ENCODE measurements around the gene TCAF1.
"Not testable (repeated sequence)": the region's sequence is repeated elsewhere in the genome, so short reads cannot be mapped to it uniquely, and the experiment has no call there.

TCAF1 gene

DNA sequence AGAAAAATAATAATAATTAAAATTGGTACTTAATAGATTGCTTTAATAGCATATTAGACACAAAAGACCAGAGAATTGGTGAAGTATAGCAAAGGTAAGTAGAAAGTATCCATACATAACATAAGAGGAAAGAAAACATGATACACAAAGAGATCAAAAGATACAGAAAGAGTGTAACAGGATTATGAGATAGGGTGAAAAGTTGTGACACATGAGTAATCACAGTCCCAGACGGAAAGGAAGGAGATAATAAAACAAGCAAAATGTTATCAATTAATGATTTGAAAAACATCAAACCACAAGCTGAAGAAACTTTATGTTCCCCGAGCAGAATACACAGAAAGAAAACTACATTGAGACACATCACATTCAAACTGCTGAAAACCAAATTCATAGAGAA, 10.5 kb downstream of the TCAF1 start:
- in situ Hi-C loops (cut with MboI; ENCODE audit: low sequenced_read_pairs): no loop called here
- H3K4me1 ChIP-seq: no peaks in the 10 kb centered on the region
- DNase-seq (ENCODE audit: low spot score in 2 of 2): no peak
- H3K36me3 ChIP-seq (replicated peaks): no peaks in the 10 kb centered on the region
- no peaks in the 10 kb centered on the region for H3K9me3 ChIP-seq
- H3K4me3 ChIP-seq: no peak overlapping the region
- H3K27me3 ChIP-seq (ENCODE audit: low read depth): no peaks in the 10 kb centered on the region

- H3K36me3 ChIP-seq (replicated peaks): no peaks in the 10 kb centered on the region
- no peaks in the 10 kb centered on the region for H3K9me3 ChIP-seq
- H3K4me3 ChIP-seq: no peak overlapping the region
- no peak for DNase-seq (ENCODE audit: low spot score in 2 of 2)
- H3K27me3 ChIP-seq (ENCODE audit: low read depth): no peaks in the 10 kb centered on the region
- H3K4me1 ChIP-seq: no peaks in the 10 kb centered on the region
- in situ Hi-C loops (cut with MboI; ENCODE audit: low sequenced_read_pairs): no loop called here
Measured at GRCh38 chr7:143890558-143890957, 11.4 kb downstream of the TCAF1 start.

- Histone ChIP-seq H3K9me3 (no peaks in the 10 kb centered on the region), H3K36me3 (replicated peaks) (no peaks in the 10 kb centered on the region), H3K4me3 (no peak overlapping the region), H3K27me3 (ENCODE audit: low read depth) (no peaks in the 10 kb centered on the region), H3K4me1 (no peaks in the 10 kb centered on the region)
- no peak for DNase-seq (ENCODE audit: low spot score in 2 of 2)
- in situ Hi-C loops (cut with MboI; ENCODE audit: low sequenced_read_pairs): no loop called here
Measured at GRCh38 chr7:143889068-143889467, 12.9 kb downstream of the TCAF1 start.

DNA sequence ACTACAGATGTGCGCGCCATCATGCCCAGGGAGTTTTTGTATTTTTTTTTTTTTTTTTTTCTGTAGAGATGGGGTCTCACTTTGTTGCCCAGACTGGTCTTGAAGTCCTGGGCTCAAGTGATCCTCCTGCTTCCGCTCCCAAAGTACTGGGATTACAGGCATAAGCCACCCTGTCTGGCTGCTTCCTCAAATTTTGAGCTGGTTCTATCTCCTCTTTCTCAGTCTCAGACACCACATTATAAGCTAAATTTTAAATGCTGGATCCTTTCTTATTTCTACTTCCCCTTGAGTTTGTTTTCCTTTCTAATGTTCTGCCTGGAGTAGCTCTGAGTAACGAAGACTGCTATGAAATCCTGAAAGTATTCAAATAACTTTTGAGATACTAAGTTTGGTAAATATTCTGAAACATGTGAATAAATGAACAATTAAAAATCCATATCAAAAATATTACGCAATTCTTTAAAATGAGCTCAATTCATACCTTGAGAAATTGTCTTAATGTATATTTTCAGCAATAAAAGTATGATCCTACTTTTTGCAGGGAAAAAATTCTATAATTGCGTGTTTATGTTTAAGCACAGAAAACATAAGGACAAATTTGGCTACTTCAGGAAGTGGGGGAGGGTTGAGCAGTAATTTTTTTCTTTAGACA, 15.0 kb downstream of the TCAF1 start:
- no peak for DNase-seq (ENCODE audit: low spot score in 2 of 2)
- H3K4me3 ChIP-seq: no peak overlapping the region
- no peaks in the 10 kb centered on the region for H3K36me3 ChIP-seq (replicated peaks)
- H3K9me3 ChIP-seq: no peaks in the 10 kb centered on the region
- H3K27me3 ChIP-seq (ENCODE audit: low read depth): no peaks in the 10 kb centered on the region
- in situ Hi-C loops (cut with MboI; ENCODE audit: low sequenced_read_pairs): no loop called here
- H3K4me1 ChIP-seq: no peaks in the 10 kb centered on the region

GRCh38 chr7:143885951-143886350, 16.0 kb downstream of the TCAF1 start:
- Histone ChIP-seq H3K27me3 (ENCODE audit: low read depth) (no peaks in the 10 kb centered on the region), H3K4me3 (no peak overlapping the region)
- in situ Hi-C loops (cut with MboI; ENCODE audit: low sequenced_read_pairs): no loop called here

GRCh38 chr7:143884969-143885559, 16.9 kb downstream of the TCAF1 start:
- Histone ChIP-seq H3K4me1 (no peaks in the 10 kb centered on the region), H3K36me3 (replicated peaks) (no peaks in the 10 kb centered on the region), H3K27me3 (ENCODE audit: low read depth) (no peaks in the 10 kb centered on the region), H3K9me3 (no peaks in the 10 kb centered on the region), H3K4me3 (no peak overlapping the region)
- DNase-seq (ENCODE audit: low spot score in 2 of 2): no peak
- in situ Hi-C loops (cut with MboI; ENCODE audit: low sequenced_read_pairs): no loop called here

More at GRCh38 chr7:143885951-143886350, 16.0 kb downstream of the TCAF1 start:
- no peak for DNase-seq (ENCODE audit: low spot score in 2 of 2)
- no peaks in the 10 kb centered on the region for H3K36me3 ChIP-seq (replicated peaks)
- H3K4me1 ChIP-seq: no peaks in the 10 kb centered on the region
- H3K9me3 ChIP-seq: no peaks in the 10 kb centered on the region

DNA sequence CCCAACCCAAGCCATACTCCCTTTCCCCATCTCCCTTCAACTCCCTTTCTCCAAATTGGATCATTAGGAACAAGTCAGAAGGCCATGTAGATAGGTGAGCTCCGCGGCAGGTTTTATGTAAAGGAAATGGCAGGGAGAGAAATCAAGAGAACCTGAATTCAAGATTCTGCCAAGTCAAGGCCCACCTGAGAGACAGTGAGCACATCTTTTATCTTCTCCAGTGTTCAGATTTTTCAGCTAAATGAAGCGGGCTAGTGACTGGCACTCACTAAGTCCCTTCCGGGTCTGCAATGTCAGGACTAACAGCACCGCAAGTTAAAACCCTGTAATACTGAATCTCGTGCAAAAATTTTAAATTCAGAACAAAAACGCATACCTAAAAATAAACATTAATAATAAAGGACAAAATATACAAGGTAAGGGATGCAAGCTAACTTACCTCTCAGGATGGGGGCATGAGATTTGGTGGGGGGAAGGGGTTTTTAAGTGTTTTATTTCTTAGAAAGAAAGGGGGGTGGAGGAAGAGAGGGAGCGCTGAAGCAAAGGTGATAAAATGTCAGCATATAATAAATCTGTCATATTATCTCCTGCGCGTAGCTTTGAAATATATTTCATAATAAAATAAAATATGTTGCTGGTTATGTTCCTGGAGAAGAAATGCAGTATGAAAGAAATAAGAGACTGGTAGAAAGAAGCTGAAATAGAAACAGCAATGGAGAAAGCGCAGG, 17.6 kb downstream of the TCAF1 start:
- DNase-seq (ENCODE audit: low spot score in 2 of 2): no peak
- Histone ChIP-seq H3K27me3 (ENCODE audit: low read depth) (no peaks in the 10 kb centered on the region), H3K9me3 (no peaks in the 10 kb centered on the region), H3K36me3 (replicated peaks) (no peaks in the 10 kb centered on the region), H3K4me1 (no peaks in the 10 kb centered on the region), H3K4me3 (no peak overlapping the region)
- in situ Hi-C loops (cut with MboI; ENCODE audit: low sequenced_read_pairs): no loop called here

GRCh38 chr7:143882604-143883078, 19.3 kb downstream of the TCAF1 start:
- H3K4me3 ChIP-seq: no peak overlapping the region
- no peak for DNase-seq (ENCODE audit: low spot score in 2 of 2)
- in situ Hi-C loops (cut with MboI; ENCODE audit: low sequenced_read_pairs): no loop called here

DNA sequence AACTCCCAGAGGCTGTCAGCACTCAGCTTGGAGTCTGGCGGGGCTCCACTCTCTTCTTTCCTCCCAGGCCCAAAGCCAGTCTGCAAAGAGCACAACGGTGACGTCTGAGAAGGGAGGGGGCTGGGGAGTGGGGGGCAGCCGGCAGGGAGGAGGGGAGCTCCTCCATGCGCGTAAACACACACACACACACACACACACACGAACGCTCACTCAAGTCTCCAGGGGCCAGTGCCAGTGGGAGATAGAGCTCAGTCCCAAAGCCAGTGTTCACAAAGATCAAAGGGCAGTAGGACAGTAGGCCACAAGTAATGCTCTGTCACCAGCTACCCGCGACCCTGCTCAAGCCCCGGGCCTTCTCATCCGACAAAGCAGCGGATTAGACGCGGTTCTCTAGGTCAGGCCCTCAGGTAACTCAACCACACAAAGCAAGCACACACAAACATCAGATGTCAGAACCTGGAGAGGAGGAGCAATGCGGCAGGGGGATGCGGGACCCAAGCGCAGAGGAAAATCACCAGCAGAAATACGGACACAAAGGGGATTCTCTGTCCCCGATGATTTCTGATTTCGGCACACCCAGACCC, 19.9 kb downstream of the TCAF1 start:
- Histone ChIP-seq H3K4me3 (no peak overlapping the region), H3K9me3 (no peaks in the 10 kb centered on the region), H3K36me3 (replicated peaks) (no peaks in the 10 kb centered on the region), H3K4me1 (no peaks in the 10 kb centered on the region), H3K27me3 (ENCODE audit: low read depth) (no peaks in the 10 kb centered on the region)
- no peak for DNase-seq (ENCODE audit: low spot score in 2 of 2)
- in situ Hi-C loops (cut with MboI; ENCODE audit: low sequenced_read_pairs): no loop called here

More at GRCh38 chr7:143882604-143883078, 19.3 kb downstream of the TCAF1 start:
- no peaks in the 10 kb centered on the region for H3K27me3 ChIP-seq (ENCODE audit: low read depth)
- no peaks in the 10 kb centered on the region for H3K9me3 ChIP-seq
- H3K4me1 ChIP-seq: no peaks in the 10 kb centered on the region
- H3K36me3 ChIP-seq (replicated peaks): no peaks in the 10 kb centered on the region

DNA sequence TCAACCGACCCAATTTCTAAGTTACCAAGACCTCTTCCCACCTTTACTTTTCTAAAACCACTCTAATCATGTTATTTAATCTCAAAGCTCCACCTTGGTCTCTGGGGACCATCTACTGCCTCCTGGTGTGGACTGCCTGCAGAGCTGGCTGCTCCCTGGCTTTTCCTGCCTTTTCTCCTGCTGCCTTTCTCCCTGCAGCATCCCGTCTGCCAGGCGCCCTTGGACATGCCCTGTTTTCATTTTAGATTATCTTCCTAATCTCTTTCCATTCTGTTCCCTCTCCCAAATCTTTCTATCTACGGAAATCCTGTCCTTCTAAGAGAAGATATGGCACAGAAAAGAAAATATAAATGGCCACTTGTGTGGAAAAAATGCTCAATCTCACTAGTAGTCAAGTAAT, 23.1 kb downstream of the TCAF1 start:
- in situ Hi-C loops (cut with MboI; ENCODE audit: low sequenced_read_pairs): no loop called here
- Histone ChIP-seq H3K4me1 (no peaks in the 10 kb centered on the region), H3K4me3 (no peak overlapping the region), H3K36me3 (replicated peaks) (peaks cover 8% of the 10 kb centered on the region; the same call in 1 of the 2 replicates), H3K9me3 (no peaks in the 10 kb centered on the region), H3K27me3 (ENCODE audit: low read depth) (no peaks in the 10 kb centered on the region)
- no peak for DNase-seq (ENCODE audit: low spot score in 2 of 2)

- Histone ChIP-seq H3K36me3 (replicated peaks) (peaks cover 8% of the 10 kb centered on the region; the same call in 1 of the 2 replicates), H3K4me1 (no peaks in the 10 kb centered on the region), H3K4me3 (no peak overlapping the region), H3K9me3 (no peaks in the 10 kb centered on the region), H3K27me3 (ENCODE audit: low read depth) (no peaks in the 10 kb centered on the region)
- in situ Hi-C loops (cut with MboI; ENCODE audit: low sequenced_read_pairs): no loop called here
- no peak for DNase-seq (ENCODE audit: low spot score in 2 of 2)
Measured at GRCh38 chr7:143877098-143877497, 24.9 kb downstream of the TCAF1 start.

- in situ Hi-C loops (cut with MboI; ENCODE audit: low sequenced_read_pairs): no loop called here
- DNase-seq (ENCODE audit: low spot score in 2 of 2): no peak
- H3K9me3 ChIP-seq: no peaks in the 10 kb centered on the region
- H3K4me1 ChIP-seq: no peaks in the 10 kb centered on the region
- H3K36me3 ChIP-seq (replicated peaks): peaks cover 8% of the 10 kb centered on the region; the same call in 1 of the 2 replicates
- no peaks in the 10 kb centered on the region for H3K27me3 ChIP-seq (ENCODE audit: low read depth)
- no peak overlapping the region for H3K4me3 ChIP-seq
Measured at GRCh38 chr7:143876218-143876617, 25.8 kb downstream of the TCAF1 start.

DNA sequence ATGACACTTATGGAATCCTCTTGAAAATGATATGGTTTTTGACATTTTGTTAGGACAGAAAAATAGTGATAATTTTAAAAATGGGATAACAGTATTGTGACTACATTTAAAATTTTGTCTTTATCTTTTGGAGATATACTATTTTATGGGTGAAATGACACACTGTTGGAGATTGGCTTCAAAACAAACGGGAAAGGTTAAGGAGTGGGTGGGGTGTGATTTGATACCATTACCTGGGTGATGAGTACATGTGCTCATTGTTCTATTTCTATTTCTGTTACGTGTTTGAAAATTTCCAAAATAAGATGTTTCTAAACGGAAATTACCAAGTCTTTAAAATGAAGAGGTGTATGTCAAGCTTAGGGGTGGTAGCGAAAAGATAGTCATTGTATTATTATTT, 28.7 kb downstream of the TCAF1 start:
- H3K4me1 ChIP-seq; H3K27me3 ChIP-seq (ENCODE audit: low read depth); DNase-seq (ENCODE audit: low spot score in 2 of 2); H3K9me3 ChIP-seq; H3K36me3 ChIP-seq (replicated peaks); in situ Hi-C loops (cut with MboI; ENCODE audit: low sequenced_read_pairs); H3K4me3 ChIP-seq: not testable (repeated sequence)

- H3K36me3 ChIP-seq (replicated peaks); H3K27me3 ChIP-seq (ENCODE audit: low read depth); in situ Hi-C loops (cut with MboI; ENCODE audit: low sequenced_read_pairs); H3K9me3 ChIP-seq; DNase-seq (ENCODE audit: low spot score in 2 of 2); H3K4me3 ChIP-seq; H3K4me1 ChIP-seq: not testable (repeated sequence)
Measured at GRCh38 chr7:143871534-143871933, 30.4 kb downstream of the TCAF1 start.
